SIG-M5 treated with dmso at 0.1 percent for 504 hours (cell line): ENCODE data around the gene CCL22.
"Not testable (repeated sequence)": the region's sequence is repeated elsewhere in the genome, so short reads cannot be mapped to it uniquely, and the experiment has no call there.

ENCODE experiments used
- DNase-seq: peaks from one replicate; lab custom pipeline; 2025; ENCODE audit not compliant: unreplicated experiment; lab: John Stamatoyannopoulos, UW

CCL22 gene

DNA sequence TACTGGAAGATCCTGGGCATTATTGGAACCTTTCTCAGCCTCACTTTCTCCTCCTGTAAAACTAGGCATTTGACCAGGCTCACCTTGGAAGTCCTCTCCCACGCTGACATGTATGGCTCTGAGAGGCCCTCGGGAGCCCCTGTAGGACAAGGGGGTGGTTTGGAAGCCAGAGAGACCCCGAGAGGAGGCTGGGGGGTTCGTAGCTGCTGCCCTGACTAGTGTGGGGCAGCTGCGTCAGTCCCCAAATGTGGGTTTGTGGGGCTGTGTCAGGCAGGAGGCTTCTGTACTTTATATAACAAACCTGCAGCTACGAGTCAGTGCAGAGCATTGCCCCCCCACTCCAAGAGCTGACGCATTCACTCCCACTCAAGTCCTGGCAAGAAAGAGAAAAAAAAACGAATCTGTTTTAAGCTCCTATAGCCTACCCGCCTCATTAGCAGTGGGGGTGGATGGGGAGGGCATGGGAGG, 15.5 kb downstream of the CCL22 start:
- DNase-seq: no peak

DNA sequence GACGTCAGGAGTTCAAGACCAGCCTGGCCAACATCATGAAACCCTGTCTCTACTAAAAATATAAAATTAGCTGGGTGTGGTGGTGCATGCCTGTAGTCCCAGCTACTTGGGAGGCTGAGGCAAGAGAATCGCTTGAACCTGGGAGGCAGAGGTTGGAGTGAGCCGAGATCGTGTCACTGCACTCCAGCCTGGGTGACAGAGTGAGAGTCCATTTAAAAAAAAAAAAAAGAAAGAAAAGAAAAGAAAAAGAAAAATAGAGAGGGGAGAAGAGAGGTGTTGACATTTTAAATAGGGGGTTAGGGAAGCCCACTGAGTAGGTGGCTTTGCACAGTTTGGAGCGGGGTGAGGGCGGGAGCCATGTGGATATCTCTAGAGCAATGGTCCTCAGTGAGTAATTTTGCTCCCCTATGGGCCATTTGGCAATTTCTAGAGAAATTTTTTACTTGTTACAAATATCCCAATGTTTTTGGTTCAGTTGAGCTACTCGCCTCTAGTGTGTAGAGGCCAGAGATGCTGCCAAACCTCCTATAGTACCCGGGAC, 16.4 kb downstream of the CCL22 start:
- not testable (repeated sequence) for DNase-seq

DNA sequence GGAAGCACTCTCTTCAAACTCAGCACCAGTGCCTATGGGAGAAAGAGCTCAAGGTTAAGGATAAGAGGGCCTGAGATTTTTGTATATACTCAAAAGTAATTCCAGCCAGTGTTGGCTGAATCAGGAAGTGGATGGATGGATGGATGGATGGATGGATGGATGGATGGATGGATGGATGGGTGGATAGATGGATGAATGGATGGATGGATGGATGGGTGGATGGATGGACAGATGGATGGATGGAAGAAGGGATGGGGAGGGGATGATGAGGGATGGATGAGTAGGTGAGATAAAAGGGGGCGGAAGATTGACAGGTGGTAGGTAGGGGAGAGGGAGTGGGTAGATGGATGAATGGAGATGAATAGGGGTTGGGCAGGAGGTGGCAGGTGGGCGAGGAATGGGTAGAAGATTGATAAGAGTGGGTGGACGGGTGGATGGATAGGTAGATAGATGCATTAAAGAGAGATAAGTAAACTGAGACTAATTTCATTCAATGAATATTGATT, 17.8 kb downstream of the CCL22 start:
- no peak for DNase-seq

DNA sequence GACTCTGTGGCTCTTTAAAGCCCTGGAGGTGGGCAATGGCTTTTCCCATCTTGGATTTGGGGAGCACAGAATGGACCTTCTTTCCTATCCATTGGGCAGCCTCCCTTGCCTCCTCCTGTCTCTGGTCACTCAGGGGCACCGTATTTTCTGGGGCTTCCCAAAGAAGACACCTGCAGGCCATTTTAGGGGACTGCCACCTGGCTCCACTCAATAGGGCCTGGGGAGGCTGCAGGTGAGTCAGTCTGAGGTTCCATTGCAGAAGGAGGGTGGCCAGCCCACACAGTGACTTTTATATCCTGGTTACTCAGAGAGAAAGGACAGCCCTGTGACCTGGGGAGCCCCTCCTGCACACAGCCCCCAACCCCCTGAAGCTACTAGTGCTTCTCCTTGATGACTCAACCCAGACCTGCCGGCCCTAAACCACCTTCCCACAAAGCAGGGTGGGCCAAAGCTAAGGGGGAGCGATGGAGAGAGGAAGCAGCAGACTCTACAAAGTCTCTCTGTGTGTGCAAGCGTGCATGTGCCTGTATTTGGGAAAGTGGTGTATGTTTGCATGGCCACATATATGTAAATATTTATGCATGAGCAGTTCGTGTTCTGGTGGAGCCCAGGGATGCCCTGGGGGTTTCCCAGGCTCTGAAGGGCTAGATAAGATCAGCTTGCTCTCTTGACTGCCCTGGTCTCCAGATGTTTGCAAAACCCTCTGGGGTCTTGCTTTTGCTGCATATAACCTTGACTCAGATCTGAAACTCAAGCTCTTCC, 18.7 kb downstream of the CCL22 start:
- DNase-seq: peak; percentile 29

DNA sequence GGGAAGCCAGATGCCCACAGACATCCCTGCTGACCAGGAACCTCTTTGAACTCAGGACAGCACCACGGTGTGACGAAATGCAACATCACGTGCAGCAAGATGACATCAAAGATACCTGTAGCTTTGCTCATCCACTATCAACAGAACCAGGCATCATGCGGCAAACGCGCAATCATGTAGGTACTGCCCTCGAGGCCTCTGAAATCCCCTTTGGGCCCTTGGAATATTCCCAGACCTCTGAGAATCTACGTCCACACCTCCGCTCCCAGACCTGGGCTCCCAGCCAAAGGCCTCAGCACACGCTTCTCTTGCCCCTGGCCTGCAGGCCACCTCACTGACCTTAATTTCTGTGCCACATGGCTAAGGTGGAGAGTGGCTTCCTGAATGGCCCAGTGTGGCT, 21.0 kb downstream of the CCL22 start:
- no peak for DNase-seq

DNA sequence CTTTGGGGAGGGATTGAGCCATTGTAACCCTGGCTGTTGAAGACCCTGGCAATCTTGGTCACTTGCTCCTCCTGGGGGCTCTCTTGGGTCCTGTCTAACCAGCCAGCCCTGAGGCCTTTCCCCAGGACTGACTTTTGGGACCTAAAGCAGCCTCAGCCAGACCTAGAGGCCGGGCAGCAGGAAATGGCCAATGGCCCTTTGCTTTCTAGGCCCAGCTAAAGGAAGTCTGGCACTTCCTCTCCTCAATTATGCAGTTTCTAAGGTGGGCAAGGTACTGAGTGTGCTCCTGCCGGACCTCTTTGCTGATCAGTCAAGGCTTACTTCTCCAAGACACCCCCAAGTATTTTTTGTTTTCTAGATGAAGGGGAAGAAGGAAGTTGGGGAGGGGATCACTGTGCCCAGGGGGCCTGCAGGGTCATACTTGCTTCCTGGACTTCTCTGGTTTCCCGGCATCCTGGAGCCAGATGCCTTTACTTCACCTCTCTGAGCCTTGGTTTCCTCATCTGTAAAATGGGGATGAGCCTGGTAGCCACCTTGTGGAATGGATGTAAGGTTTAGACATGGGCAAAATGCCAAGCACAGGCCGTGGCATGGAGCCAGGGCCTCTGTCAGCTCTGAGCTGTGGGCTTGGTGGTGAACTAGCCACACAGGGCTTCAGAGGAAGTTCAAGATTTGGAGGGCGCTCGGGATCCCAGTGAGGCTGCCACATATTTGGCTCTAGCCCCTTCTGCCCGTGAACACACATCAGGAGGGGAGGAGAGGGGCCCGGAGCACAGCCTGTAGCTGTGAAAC, 22.3 kb downstream of the CCL22 start:
- no peak for DNase-seq

DNA sequence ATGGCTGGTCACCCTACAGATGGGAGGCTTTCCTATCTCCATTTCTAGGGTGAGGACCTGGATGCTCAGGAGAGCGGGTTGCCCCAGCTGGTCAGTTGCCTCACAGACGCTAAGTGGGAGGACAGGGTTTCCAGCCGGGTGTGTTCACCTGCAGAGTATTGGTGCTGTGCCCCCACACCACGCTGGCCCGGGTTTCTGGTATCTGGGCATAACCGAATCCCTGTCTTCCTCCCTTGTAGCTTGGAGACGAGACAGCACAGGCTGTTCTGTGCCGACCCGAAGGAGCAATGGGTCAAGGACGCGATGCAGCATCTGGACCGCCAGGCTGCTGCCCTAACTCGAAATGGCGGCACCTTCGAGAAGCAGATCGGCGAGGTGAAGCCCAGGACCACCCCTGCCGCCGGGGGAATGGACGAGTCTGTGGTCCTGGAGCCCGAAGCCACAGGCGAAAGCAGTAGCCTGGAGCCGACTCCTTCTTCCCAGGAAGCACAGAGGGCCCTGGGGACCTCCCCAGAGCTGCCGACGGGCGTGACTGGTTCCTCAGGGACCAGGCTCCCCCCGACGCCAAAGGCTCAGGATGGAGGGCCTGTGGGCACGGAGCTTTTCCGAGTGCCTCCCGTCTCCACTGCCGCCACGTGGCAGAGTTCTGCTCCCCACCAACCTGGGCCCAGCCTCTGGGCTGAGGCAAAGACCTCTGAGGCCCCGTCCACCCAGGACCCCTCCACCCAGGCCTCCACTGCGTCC, 23.4 kb downstream of the CCL22 start:
- no peak for DNase-seq

DNA sequence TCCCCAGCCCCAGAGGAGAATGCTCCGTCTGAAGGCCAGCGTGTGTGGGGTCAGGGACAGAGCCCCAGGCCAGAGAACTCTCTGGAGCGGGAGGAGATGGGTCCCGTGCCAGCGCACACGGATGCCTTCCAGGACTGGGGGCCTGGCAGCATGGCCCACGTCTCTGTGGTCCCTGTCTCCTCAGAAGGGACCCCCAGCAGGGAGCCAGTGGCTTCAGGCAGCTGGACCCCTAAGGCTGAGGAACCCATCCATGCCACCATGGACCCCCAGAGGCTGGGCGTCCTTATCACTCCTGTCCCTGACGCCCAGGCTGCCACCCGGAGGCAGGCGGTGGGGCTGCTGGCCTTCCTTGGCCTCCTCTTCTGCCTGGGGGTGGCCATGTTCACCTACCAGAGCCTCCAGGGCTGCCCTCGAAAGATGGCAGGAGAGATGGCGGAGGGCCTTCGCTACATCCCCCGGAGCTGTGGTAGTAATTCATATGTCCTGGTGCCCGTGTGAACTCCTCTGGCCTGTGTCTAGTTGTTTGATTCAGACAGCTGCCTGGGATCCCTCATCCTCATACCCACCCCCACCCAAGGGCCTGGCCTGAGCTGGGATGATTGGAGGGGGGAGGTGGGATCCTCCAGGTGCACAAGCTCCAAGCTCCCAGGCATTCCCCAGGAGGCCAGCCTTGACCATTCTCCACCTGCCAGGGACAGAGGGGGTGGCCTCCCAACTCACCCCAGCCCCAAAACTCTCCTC, 24.1 kb downstream of the CCL22 start:
- DNase-seq: no peak

DNA sequence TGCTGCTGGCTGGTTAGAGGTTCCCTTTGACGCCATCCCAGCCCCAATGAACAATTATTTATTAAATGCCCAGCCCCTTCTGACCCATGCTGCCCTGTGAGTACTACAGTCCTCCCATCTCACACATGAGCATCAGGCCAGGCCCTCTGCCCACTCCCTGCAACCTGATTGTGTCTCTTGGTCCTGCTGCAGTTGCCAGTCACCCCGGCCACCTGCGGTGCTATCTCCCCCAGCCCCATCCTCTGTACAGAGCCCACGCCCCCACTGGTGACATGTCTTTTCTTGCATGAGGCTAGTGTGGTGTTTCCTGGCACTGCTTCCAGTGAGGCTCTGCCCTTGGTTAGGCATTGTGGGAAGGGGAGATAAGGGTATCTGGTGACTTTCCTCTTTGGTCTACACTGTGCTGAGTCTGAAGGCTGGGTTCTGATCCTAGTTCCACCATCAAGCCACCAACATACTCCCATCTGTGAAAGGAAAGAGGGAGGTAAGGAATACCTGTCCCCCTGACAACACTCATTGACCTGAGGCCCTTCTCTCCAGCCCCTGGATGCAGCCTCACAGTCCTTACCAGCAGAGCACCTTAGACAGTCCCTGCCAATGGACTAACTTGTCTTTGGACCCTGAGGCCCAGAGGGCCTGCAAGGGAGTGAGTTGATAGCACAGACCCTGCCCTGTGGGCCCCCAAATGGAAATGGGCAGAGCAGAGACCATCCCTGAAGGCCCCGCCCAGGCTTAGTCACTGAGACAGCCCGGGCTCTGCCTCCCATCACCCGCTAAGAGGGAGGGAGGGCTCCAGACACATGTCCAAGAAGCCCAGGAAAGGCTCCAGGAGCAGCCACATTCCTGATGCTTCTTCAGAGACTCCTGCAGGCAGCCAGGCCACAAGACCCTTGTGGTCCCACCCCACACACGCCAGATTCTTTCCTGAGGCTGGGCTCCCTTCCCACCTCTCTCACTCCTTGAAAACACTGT, 25.0 kb downstream of the CCL22 start:
- DNase-seq: peak; percentile 18

DNA sequence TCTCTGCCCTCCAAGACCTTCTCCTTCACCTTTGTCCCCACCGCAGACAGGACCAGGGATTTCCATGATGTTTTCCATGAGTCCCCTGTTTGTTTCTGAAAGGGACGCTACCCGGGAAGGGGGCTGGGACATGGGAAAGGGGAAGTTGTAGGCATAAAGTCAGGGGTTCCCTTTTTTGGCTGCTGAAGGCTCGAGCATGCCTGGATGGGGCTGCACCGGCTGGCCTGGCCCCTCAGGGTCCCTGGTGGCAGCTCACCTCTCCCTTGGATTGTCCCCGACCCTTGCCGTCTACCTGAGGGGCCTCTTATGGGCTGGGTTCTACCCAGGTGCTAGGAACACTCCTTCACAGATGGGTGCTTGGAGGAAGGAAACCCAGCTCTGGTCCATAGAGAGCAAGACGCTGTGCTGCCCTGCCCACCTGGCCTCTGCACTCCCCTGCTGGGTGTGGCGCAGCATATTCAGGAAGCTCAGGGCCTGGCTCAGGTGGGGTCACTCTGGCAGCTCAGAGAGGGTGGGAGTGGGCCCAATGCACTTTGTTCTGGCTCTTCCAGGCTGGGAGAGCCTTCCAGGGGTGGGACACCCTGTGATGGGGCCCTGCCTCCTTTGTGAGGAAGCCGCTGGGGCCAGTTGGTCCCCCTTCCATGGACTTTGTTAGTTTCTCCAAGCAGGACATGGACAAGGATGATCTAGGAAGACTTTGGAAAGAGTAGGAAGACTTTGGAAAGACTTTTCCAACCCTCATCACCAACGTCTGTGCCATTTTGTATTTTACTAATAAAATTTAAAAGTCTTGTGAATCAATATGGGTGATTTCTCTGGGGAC, 25.9 kb downstream of the CCL22 start:
- DNase-seq: peak; percentile 46

DNA sequence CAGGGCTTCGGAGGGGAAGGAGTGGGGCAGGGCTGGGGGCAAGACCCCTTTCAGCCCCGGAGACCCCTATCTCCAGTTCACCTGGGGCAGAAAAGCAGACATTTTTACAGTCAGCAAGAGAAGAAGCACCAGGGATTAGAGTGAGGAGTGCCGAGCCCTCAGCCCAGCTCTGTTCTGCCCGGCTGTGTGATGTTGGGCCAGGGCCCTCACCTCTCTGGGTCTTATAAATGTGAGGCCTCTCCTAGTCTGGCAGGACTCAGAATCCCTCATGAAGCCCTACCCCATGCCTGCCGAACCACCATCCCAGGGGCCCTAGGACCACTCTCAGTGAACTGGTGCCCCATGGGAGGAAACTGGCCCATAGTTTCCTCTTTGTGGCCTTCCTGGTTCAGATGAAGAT, 26.5 kb downstream of the CCL22 start:
- DNase-seq: no peak

DNA sequence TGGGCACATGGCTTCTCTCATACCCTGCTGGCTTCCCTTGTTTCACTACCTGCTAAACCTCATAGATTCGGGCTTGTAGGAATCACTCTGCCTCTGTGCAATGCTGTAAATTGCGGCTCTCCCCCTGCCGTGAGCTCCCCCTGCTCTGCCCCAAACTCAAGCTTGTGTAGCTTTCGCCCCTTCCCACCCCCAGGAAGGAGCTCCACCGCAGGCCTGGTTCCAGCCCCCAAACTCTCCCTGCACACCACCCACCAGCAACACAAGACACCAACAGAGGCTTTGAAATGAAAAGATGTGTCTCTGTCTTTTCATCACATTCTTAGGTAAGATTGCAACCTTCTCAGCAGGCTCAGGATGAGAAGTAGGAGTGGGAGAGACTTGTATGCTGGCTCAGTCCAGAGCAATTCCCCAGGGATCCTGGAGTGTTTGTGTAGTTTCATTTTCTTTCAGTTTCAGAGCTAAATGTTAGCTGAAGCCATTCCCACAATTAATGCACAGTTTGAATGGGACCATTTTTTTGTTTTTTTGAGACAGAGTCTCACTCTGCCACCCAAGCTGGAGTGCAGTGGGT, 27.9 kb downstream of the CCL22 start:
- DNase-seq: no peak

DNA sequence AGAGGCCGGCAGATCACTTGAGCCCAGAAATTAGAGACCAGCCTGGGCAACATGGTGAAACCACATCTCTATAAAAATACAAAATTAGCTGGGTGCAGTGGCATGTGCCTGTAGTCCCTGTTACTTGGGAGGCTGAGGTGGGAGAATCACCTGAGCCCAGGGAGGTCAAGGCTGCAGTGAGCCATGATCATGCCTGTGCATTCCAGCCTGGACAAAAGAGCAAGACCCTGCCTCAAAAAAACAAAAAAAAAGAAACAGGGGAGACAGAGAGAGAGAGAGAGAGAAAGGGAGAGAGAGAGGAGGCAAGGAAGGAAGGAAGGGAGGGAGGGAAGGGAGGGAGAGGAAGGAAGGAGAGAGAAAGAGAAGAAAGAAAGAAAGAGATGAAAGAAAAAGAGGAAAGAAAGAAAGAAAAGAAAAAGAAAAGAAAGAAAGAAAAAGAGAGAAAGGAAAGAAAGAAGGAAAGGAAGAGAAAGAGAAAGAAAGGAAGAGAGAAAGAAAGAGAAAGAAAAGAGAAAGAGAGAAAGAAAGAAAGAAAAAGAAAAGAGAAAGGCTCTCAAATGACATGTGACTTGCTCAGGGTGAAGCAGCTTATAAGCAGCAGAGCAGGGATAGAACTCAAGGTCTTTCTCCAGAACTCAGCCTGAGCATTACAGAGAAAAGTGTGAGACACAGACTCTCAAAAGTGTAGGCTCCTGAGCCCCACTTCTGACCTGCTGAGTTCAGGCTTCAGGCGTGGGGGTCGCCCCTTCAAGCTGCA, 29.2 kb downstream of the CCL22 start:
- no peak for DNase-seq

DNA sequence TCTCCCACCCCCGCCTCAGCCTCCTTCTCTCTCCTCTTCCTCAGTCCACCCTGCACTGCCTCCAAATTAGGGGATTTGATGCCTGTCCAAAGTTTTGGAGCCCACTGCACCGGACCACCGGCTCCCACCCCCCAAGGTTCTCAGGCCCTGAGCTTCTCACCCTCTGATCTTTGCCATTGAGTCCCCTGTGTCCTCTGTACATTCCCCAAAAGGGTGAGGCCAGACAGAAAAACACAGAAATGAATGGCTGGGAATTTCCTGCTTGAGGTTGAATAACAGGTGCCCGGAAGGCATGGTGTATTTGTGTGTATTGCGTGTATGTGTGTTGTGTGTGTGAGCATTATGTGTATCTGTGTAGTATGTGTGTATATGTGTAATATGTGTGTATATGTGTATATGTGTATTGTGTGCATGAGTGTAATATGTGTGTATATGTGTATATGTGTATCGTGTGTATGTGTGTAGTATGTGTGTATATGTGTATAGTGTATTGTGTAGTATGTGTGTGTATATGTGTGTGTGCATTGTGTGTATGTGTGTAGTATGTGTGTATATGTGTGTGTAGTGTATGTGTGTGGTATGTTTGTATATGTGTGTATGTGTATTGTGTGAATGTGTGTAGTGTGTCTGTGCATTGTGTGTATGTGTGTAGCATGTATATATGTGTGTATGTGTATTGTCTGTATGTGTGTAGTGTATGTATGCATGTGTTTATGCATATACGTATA, 29.9 kb downstream of the CCL22 start:
- no peak for DNase-seq

DNA sequence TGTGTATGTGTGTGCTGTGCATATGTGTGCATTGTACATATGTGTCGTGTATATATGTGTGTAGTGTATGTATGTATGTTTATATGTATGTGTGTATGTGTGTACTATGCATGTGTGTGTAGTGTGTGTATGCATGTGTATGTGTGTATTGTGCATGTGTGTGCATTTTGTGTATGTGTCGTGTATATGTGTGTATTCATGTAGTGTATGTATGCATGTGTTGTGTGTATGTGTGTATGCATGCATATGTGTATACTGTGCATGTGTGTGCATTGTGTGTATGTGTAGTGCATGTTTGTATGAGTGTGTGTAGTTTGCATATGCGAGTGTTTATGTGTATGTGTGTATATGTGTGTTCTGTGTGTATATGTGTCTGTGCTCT, 30.5 kb downstream of the CCL22 start:
- DNase-seq: no peak

DNA sequence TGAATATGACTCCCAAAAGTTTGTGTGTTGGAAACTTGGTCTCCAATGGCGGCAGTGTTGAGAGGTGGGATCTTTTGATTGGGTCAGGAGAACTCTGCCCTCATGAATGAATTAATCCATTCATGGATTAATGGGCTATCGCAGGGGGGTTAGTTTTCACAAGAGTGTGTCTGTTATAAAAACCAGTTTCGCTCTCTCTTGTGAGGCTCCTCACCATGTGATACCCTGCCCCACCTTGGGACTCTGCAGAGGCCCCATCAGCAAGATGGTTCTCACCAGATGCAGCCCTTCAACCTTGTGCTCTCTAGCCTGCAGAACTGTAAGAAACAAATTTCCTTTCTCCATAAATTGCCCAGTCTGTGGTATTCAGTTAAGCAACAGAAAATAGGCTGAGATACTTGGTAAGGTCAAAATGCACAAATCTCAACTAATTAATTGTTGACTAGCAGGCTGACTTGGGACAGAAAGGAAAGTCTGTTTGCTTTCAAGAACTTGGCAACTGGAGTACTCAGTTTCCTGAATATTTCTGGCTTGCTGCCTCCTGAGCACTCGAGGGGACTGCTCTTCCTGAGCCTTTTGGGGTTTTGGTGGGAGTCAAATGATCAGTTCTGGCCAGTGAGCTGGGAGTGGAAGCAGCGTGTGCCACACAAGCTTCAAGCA, 32.2 kb downstream of the CCL22 start:
- no peak for DNase-seq
